SK-N-SH treated with all-trans-retinoic acid at 6 μM for 48 hours (cell line): ENCODE data around the gene DSCAM.

ENCODE experiments used
- ATAC-seq: fragments of 200-7000 bp; cut with Tn5 transposase; 3 replicates; pipeline ENCODE4 v1.9.1; 2020; ENCODE audit warnings: mild to moderate bottlenecking, moderate library complexity
- ARNTL ChIP-seq: fragments of 450-650 bp; formaldehyde crosslinking; IDR thresholded peaks from 2 replicates; pipeline ENCODE4 v1.5.0; 2020; ENCODE audit warnings: low read depth, mild to moderate bottlenecking, moderate library complexity, borderline replicate concordance
- BACH2 ChIP-seq: fragments of 250-450 bp; sonication (Bioruptor Pico); IDR thresholded peaks from 2 replicates; pipeline ENCODE4 v1.9.0; 2021; ENCODE audit warnings: mild to moderate bottlenecking, borderline replicate concordance
- CREB5 ChIP-seq: fragments of 250-450 bp; sonication (Bioruptor Pico); IDR thresholded peaks from 2 replicates; pipeline ENCODE4 v1.5.1; 2020; ENCODE audit warnings: low read depth, mild to moderate bottlenecking, moderate library complexity
- CSDC2 ChIP-seq: fragments of 250-450 bp; sonication (Bioruptor Pico); IDR thresholded peaks from 2 replicates; pipeline ENCODE4 v1.5.0; 2020; ENCODE audit warnings: mild to moderate bottlenecking, moderate library complexity
- CSRNP3 ChIP-seq: fragments of 250-450 bp; sonication (Bioruptor Pico); IDR thresholded peaks from 2 replicates; pipeline ENCODE4 v1.5.1; 2021; ENCODE audit warnings: mild to moderate bottlenecking, moderate library complexity
- ESRRG ChIP-seq: fragments of 250-450 bp; sonication (Bioruptor Pico); IDR thresholded peaks from 2 replicates; pipeline ENCODE4 v1.6.1; 2021; ENCODE audit warnings: mild to moderate bottlenecking
- GLIS3 ChIP-seq: fragments of 250-450 bp; sonication (Bioruptor Pico); IDR thresholded peaks from 2 replicates; pipeline ENCODE4 v1.5.0; 2020; ENCODE audit warnings: mild to moderate bottlenecking, moderate library complexity
- ISL1 ChIP-seq: fragments of 250-450 bp; sonication (Bioruptor Pico); IDR thresholded peaks from 2 replicates; pipeline ENCODE4 v2.1.2; 2022; ENCODE audit warnings: mild to moderate bottlenecking, moderate library complexity
- PATZ1 ChIP-seq: fragments of 250-450 bp; sonication (Bioruptor Pico); IDR thresholded peaks from 2 replicates; pipeline ENCODE4 v1.8.0; 2020; ENCODE audit warnings: mild to moderate bottlenecking, moderate library complexity, borderline replicate concordance
- POU6F1 ChIP-seq: fragments of 250-450 bp; sonication (Bioruptor Pico); IDR thresholded peaks from 2 replicates; pipeline ENCODE4 v1.8.0; 2021; ENCODE audit warnings: low read depth, mild to moderate bottlenecking, moderate library complexity, borderline replicate concordance
- PPARA ChIP-seq: fragments of 250-450 bp; sonication (Bioruptor Pico); IDR thresholded peaks from 2 replicates; pipeline ENCODE4 v1.5.0; 2020; ENCODE audit warnings: mild to moderate bottlenecking, borderline replicate concordance
- SNAI2 ChIP-seq: fragments of 250-450 bp; sonication (Bioruptor Pico); IDR thresholded peaks from 2 replicates; pipeline ENCODE4 v1.5.0; 2020; ENCODE audit warnings: mild to moderate bottlenecking, moderate library complexity
- TCF4 ChIP-seq: fragments of 250-450 bp; sonication (Bioruptor Pico); IDR thresholded peaks from 2 replicates; pipeline ENCODE4 v1.8.0; 2021; ENCODE audit warnings: mild to moderate bottlenecking, moderate library complexity, borderline replicate concordance
- TOX ChIP-seq: fragments of 250-450 bp; sonication (Bioruptor Pico); IDR thresholded peaks from 2 replicates; pipeline ENCODE4 v1.8.0; 2021; ENCODE audit warnings: mild to moderate bottlenecking, moderate library complexity, borderline replicate concordance
- ZC3H10 ChIP-seq: fragments of 250-450 bp; sonication (Bioruptor Pico); IDR thresholded peaks from 2 replicates; pipeline ENCODE4 v1.5.1; 2021; ENCODE audit warnings: mild to moderate bottlenecking, moderate library complexity
- ZFP3 ChIP-seq: fragments of 250-450 bp; sonication (Bioruptor Pico); IDR thresholded peaks from 2 replicates; pipeline ENCODE4 v1.5.0; 2020; ENCODE audit warnings: mild to moderate bottlenecking, moderate library complexity
- ZFP30 ChIP-seq: fragments of 450-650 bp; formaldehyde crosslinking; IDR thresholded peaks from 2 replicates; pipeline ENCODE4 v1.5.0; 2022; ENCODE audit warnings: mild to moderate bottlenecking, moderate library complexity
- ZNF565 ChIP-seq: fragments of 450-650 bp; formaldehyde crosslinking; conservative IDR thresholded peaks from 2 replicates; pipeline ENCODE4 v1.5.0; 2020; ENCODE audit warnings: low read depth, mild to moderate bottlenecking, moderate library complexity
- ZNF70 ChIP-seq: fragments of 450-650 bp; formaldehyde crosslinking; IDR thresholded peaks from 2 replicates; pipeline ENCODE4 v1.5.0; 2020; ENCODE audit warnings: mild to moderate bottlenecking, moderate library complexity
- ZNF8 ChIP-seq: fragments of 450-650 bp; formaldehyde crosslinking; IDR thresholded peaks from 2 replicates; pipeline ENCODE4 v1.5.0; 2020; ENCODE audit warnings: mild to moderate bottlenecking, moderate library complexity

The DSCAM gene

GRCh38 chr21:40393066-40393465, 453.9 kb downstream of the DSCAM start (continued):
- no peak for TF ChIP-seq CSRNP3 (CRISPR knock-in tag)

- no peak for ATAC-seq
- no peak for TF ChIP-seq BACH2 (CRISPR knock-in tag)
- no peak for TF ChIP-seq ARNTL
- TF ChIP-seq GLIS3 (CRISPR knock-in tag), result no peak
- TF ChIP-seq ZNF8 (CRISPR knock-in tag), result no peak
- TF ChIP-seq ESRRG (CRISPR knock-in tag), result no peak
- TF ChIP-seq ZFP30 (CRISPR knock-in tag), result no peak
- no peak for TF ChIP-seq CSRNP3 (CRISPR knock-in tag)
- no peak for TF ChIP-seq ZFP3 (CRISPR knock-in tag)
- TF ChIP-seq TCF4 (CRISPR knock-in tag), result no peak
- no peak for TF ChIP-seq PATZ1 (CRISPR knock-in tag)
Measured at GRCh38 chr21:40388046-40388445, 458.9 kb downstream of the DSCAM start.

GRCh38 chr21:40386981-40387747, 459.8 kb downstream of the DSCAM start:
- no peak for TF ChIP-seq ZC3H10 (CRISPR knock-in tag)
- TF ChIP-seq ZFP30 (CRISPR knock-in tag), result no peak
- TF ChIP-seq CREB5 (CRISPR knock-in tag), result no peak
- TF ChIP-seq POU6F1 (CRISPR knock-in tag), result no peak
- no peak for TF ChIP-seq SNAI2 (CRISPR knock-in tag)
- TF ChIP-seq ZNF70 (CRISPR knock-in tag), result no peak
- TF ChIP-seq TCF4 (CRISPR knock-in tag), result no peak
- TF ChIP-seq CSDC2 (CRISPR knock-in tag), result no peak
- TF ChIP-seq PATZ1 (CRISPR knock-in tag), result no peak
- no peak for TF ChIP-seq TOX (CRISPR knock-in tag)
- TF ChIP-seq PPARA (CRISPR knock-in tag), result no peak
- no peak for TF ChIP-seq ZFP3 (CRISPR knock-in tag)
- no peak for TF ChIP-seq CSRNP3 (CRISPR knock-in tag)
- TF ChIP-seq ZNF565 (CRISPR knock-in tag), result no peak
- no peak for TF ChIP-seq ISL1 (CRISPR knock-in tag)
- no peak for ATAC-seq
